Vagina (tissue), 2 donors: ENCODE measurements around the gene ARID3A. TPM values are rescaled to one million over a fixed set of nuclear protein-coding genes. Genes with fewer than 3 reads are reported as not detected.

Experiments used
- DNase-seq, 2 donors: peaks; one replicate each; pipeline ENCODE4 v3.0.0-alpha.2; 2017; ENCODE audit errors: extremely low spot score in 2 of 2
- H3K27ac ChIP-seq: fragments of 200-600 bp; sonication (generic); one replicate; pipeline ENCODE4 v1.5.1; 2019
- H3K27me3 ChIP-seq: fragments of 200-600 bp; sonication (generic); one replicate; pipeline ENCODE4 v1.5.1; 2019
- H3K36me3 ChIP-seq, 2 donors: fragments of 200-600 bp; sonication (generic); one replicate each; pipeline ENCODE4 v1.5.1; 2017 to 2019
- H3K4me1 ChIP-seq: fragments of 200-600 bp; sonication (generic); one replicate; pipeline ENCODE4 v1.5.1; 2019
- H3K4me3 ChIP-seq, 2 donors: fragments of 200-600 bp; sonication (generic); 1 replicate in 1 of 2; 2 replicates in 1 of 2; pipeline ENCODE4 v1.5.1; 2016 to 2019
- H3K9me3 ChIP-seq: fragments of 200-600 bp; sonication (generic); one replicate; pipeline ENCODE4 v1.5.1; 2019
- POLR2A ChIP-seq, 2 donors: fragments of 450-650 bp; IDR thresholded peaks; one replicate each; pipeline ENCODE4 v1.6.1; 2017; ENCODE audit warnings: antibody characterized with exemption in 2 of 2, mild to moderate bottlenecking in 2 of 2, moderate library complexity in 2 of 2
- POLR2AphosphoS5 ChIP-seq, 2 donors: sonication (generic); formaldehyde crosslinking; IDR thresholded peaks; one replicate each; pipeline ENCODE4 v1.9.0; 2017; ENCODE audit warnings: antibody characterized with exemption in 2 of 2, mild to moderate bottlenecking in 2 of 2, low read depth in 1 of 2; ENCODE audit not compliant: insufficient read depth in 1 of 2
- intact Hi-C: fragments of 100-400 bp; cut with DNase I; formaldehyde crosslinking; loops from one replicate; pipeline ENCODE4 v1.15.1; 2023
- total RNA-seq: library from RNA; depleted of rRNA; stranded (reverse); fragments of >200 nt; gene quantifications from one replicate; pipeline ENCODE4 v1.2.3, GENCODE V29; 2016
- TF ChIP-seq, protein P1 (sequence below), 3 experiments: fragments of 450-650 bp in 2 of 3; fragments of 200-600 bp in 1 of 3; sonication (generic) in 1 of 3; IDR thresholded peaks; one replicate each; pipeline ENCODE4 v1.5.1; 2017 to 2019; ENCODE audit warnings: antibody characterized with exemption in 3 of 3, mild to moderate bottlenecking in 2 of 3, moderate library complexity in 2 of 3

ARID3A gene
- total RNA-seq, 1 donor from 2014 or later = 10.3 TPM

DNA sequence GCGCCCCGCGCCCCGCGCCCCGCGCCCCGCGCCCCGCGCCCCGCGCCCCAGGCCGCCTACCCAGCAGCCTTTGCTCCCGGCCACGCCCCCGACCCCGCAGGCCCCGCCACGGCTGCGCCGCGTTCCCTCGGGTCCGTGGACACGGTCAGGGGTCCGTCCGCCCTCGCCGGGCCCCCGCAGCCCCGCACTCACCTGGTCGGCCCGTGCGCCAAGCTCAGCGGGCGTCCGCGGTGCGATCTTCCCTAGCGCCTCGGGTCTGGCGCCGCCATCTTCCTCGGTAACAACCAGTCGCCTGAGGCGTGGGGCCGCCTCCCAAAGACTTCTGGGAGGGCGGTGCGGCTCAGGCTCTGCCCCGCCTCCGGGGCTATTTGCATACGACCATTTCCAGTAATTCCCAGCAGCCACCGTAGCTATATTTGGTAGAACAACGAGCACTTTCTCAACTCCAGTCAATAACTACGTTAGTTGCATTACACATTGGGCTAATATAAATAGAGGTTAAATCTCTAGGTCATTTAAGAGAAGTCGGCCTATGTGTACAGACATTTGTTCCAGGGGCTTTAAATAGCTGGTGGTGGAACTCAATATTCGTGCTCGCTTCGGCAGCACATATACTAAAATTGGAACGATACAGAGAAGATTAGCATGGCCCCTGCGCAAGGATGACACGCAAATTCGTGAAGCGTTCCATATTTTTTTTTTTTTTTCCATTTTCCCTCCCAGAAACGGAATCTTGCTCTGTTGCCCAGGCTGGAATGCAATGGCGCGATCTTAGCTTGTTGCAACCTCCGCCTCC lies 32.7 kb upstream of the ARID3A start, which contains the start of the genes MED16 and RNU6-9:
MED16 (minus strand) TSS at position 294 of the 796 bp plus-strand sequence. CDS start 2,056 bp downstream, outside the sequence.
RNU6-9 (plus strand) TSS at position 591 of the 796 bp plus-strand sequence.
- Histone ChIP-seq H3K4me1 (peaks cover 23% of the 10 kb centered on the region), H3K4me3 (peak within 1 kb of the TSS; percentile 81 to 96), H3K27ac (peak within 1 kb of the TSS; percentile 93), H3K36me3 (peaks cover 0 to 29% of the 10 kb centered on the region in 2 donors), H3K27me3 (no peaks in the 10 kb centered on the region), H3K9me3 (no peaks in the 10 kb centered on the region)
- TF ChIP-seq, protein P1, sequence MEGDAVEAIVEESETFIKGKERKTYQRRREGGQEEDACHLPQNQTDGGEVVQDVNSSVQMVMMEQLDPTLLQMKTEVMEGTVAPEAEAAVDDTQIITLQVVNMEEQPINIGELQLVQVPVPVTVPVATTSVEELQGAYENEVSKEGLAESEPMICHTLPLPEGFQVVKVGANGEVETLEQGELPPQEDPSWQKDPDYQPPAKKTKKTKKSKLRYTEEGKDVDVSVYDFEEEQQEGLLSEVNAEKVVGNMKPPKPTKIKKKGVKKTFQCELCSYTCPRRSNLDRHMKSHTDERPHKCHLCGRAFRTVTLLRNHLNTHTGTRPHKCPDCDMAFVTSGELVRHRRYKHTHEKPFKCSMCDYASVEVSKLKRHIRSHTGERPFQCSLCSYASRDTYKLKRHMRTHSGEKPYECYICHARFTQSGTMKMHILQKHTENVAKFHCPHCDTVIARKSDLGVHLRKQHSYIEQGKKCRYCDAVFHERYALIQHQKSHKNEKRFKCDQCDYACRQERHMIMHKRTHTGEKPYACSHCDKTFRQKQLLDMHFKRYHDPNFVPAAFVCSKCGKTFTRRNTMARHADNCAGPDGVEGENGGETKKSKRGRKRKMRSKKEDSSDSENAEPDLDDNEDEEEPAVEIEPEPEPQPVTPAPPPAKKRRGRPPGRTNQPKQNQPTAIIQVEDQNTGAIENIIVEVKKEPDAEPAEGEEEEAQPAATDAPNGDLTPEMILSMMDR (IDR thresholded peaks at IDR 0.05) = no peak
- TF ChIP-seq POLR2A (IDR thresholded peaks at IDR 0.05) = peak in 1 of 2 donors; percentile 60
- TF ChIP-seq POLR2AphosphoS5 (IDR thresholded peaks at IDR 0.05; ENCODE audit: insufficient read depth in 1 of 2, low read depth in 1 of 2) = peak; percentile 88 to 95
- intact Hi-C loops = no loop called here
- DNase-seq = peak in 1 of 2 donors; percentile 93

DNA sequence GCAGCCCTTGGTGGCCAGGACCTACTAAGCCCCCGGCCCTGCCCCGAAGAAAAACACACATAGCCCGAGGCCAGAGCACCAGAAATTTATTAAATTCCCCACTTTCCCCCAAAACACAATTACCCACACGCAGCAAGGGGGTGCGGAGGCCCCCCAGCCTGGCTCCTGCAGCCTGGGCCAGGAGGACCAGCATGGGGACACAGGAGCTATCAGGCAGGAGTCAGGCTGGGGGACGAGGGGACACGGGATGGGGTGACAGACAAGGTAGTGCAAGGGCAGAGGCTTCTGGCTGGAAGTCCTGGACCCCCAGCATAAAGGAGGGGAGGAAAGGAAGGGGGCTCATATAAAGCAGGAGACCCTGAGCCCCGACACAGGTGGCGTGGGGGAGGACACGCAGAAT lies 29.4 kb upstream of the ARID3A start:
- TF ChIP-seq POLR2A (IDR thresholded peaks at IDR 0.05) = no peak
- TF ChIP-seq, protein P1 (IDR thresholded peaks at IDR 0.05) = no peak
- no peak for TF ChIP-seq POLR2AphosphoS5 (IDR thresholded peaks at IDR 0.05; ENCODE audit: insufficient read depth in 1 of 2, low read depth in 1 of 2)
- H3K4me1 ChIP-seq = peaks cover 16% of the 10 kb centered on the region
- H3K36me3 ChIP-seq = peaks cover 0 to 23% of the 10 kb centered on the region in 2 donors
- no peak overlapping the region for H3K4me3 ChIP-seq
- no peaks in the 10 kb centered on the region for H3K9me3 ChIP-seq
- no peak overlapping the region for H3K27ac ChIP-seq
- no peaks in the 10 kb centered on the region for H3K27me3 ChIP-seq
- DNase-seq = no peak
- intact Hi-C loops = no loop called here

DNA sequence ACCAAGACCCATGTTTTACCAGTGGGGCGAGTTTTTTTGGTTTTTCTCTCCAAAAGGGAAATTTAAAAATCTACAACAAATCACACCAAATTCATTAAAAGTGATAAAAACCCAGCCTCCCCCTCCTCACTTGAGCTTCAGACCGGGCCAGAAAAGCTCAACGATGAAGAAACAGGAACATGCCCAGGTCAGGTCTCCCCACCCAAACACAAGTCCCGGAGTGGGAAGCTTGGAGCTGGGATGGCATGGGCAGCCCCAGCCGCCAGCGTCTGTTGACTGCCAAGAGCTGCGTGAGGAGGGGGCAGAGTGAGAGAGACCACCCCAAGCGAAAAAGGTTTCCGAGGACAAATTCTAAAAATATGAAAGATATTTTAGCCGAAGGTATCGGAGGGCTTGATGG lies 28.8 kb upstream of the ARID3A start:
- intact Hi-C loops = no loop called here
- Histone ChIP-seq H3K9me3 (no peaks in the 10 kb centered on the region), H3K4me1 (peaks cover 11% of the 10 kb centered on the region), H3K36me3 (peaks cover 0 to 23% of the 10 kb centered on the region in 2 donors), H3K4me3 (no peak overlapping the region), H3K27ac (no peak overlapping the region), H3K27me3 (no peaks in the 10 kb centered on the region)
- TF ChIP-seq POLR2A (IDR thresholded peaks at IDR 0.05) (no peak), POLR2AphosphoS5 (IDR thresholded peaks at IDR 0.05; ENCODE audit: insufficient read depth in 1 of 2, low read depth in 1 of 2) (no peak)
- TF ChIP-seq, protein P1 (IDR thresholded peaks at IDR 0.05) = no peak
- no peak for DNase-seq

DNA sequence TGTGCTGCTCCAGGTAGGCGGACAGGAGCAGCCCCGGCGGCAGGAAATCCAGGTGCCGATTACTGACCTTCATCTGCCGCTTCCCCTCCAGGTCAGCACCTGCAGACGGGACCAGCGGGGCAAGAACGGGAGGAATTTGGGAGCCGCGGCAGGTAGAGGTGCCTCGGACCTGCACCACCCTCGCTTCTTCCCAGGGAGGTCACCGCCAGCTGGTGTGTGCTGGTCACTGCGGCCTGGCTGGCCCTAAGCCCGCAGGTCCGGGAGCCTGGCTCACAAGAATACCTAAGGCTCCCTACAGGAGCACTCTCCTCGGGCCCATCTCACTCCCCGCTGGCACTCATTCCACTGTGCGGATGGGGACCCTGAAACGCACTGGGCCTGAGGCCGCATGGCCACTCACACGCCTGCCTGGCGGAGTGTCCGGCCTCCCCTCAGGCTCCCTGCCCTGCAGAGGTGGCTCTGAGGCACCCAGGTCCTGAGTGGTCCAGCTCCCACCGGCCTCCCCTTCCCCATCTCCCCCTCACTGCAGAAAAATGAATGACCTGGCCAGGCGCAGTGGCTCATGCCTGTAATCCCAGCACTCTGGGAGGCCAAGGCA lies 28.3 kb upstream of the ARID3A start:
- intact Hi-C loops = no loop called here
- Histone ChIP-seq H3K27me3 (no peaks in the 10 kb centered on the region), H3K4me3 (no peak overlapping the region), H3K36me3 (peaks cover 0 to 23% of the 10 kb centered on the region in 2 donors), H3K27ac (no peak overlapping the region), H3K9me3 (no peaks in the 10 kb centered on the region), H3K4me1 (peaks cover 7% of the 10 kb centered on the region)
- TF ChIP-seq, protein P1 (IDR thresholded peaks at IDR 0.05) = no peak
- TF ChIP-seq POLR2A (IDR thresholded peaks at IDR 0.05) (no peak), POLR2AphosphoS5 (IDR thresholded peaks at IDR 0.05; ENCODE audit: insufficient read depth in 1 of 2, low read depth in 1 of 2) (peak in 1 of 2 donors; percentile 10)
- no peak for DNase-seq
